HUES6 (cell line): ENCODE results near the gene CFP.

Experiments
- H3K27ac ChIP-seq: 2 replicates; pipeline ENCODE4 v1.7.0; 2013; ENCODE audit warnings: low read depth, mild to moderate bottlenecking, low read length, inconsistent platforms
- H3K27me3 ChIP-seq: 2 replicates; pipeline ENCODE4 v1.6.1; 2013; ENCODE audit warnings: low read length; ENCODE audit not compliant: control insufficient read depth, insufficient read depth
- H3K36me3 ChIP-seq: 2 replicates; pipeline ENCODE4 v1.6.1; 2013; ENCODE audit warnings: low read length; ENCODE audit not compliant: control insufficient read depth, insufficient read depth
- H3K4me1 ChIP-seq: 2 replicates; pipeline ENCODE4 v1.6.1; 2013; ENCODE audit warnings: low read length; ENCODE audit not compliant: control insufficient read depth, insufficient read depth
- H3K4me3 ChIP-seq: 2 replicates; pipeline ENCODE4 v1.5.1; 2013; ENCODE audit warnings: low read depth, low read length
- H3K9ac ChIP-seq: one replicate; pipeline ENCODE4 v1.6.1; 2013; ENCODE audit warnings: mild to moderate bottlenecking, low read length
- H3K9me3 ChIP-seq: 2 replicates; pipeline ENCODE4 v1.6.1; 2013; ENCODE audit warnings: low read depth, low read length; ENCODE audit not compliant: control insufficient read depth, insufficient read depth

CFP gene

DNA sequence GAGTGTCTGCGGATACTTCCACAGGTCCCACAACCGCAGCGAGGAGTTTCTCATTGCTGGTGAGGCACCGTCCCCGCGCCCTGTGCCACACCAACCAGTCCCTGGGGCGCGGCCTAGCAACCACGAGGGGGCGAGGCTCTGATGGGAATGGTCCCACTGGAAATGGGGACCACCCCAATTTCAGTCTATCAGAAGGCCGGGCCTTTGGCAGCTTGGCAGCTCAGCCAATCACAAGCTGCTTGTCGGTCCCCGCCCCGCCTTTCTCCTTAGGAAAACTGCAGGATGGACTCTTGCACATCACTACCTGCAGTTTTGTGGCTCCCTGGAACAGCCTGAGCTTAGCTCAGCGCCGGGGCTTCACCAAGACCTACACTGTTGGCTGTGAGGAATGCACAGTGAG lies 44.5 kb downstream of the CFP start:
- Histone ChIP-seq H3K36me3 (peaks cover 10% of the 10 kb centered on the region; the same call in 1 of the 2 replicates), H3K9ac (no peak overlapping the region), H3K27ac (no peak overlapping the region), H3K4me3 (no peak overlapping the region), H3K9me3 (peaks cover 8% of the 10 kb centered on the region; the same call in 1 of the 2 replicates), H3K4me1 (peaks cover 7% of the 10 kb centered on the region; the same call in 1 of the 2 replicates), H3K27me3 (no peaks in the 10 kb centered on the region)

DNA sequence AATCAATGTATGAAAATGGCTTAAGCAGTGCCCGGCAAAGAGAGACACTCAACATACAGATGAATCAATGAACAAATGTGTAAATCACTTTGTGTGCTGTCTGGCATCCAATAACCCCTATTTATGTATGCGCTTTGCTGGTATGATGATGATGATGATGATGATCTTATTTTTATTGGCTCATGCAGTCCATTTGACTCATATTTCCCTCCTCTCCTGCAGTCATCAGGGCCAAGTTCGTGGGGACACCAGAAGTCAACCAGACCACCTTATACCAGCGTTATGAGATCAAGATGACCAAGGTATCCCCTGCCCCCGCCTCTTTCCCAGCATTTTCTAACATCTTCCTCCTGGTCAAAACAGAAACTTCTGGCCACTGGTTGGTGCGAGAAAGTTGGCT lies 45.0 kb downstream of the CFP start:
- H3K4me3 ChIP-seq = no peak overlapping the region
- no peak overlapping the region for H3K27ac ChIP-seq
- peaks cover 7% of the 10 kb centered on the region; the same call in 1 of the 2 replicates for H3K4me1 ChIP-seq
- peaks cover 10% of the 10 kb centered on the region; the same call in 1 of the 2 replicates for H3K36me3 ChIP-seq
- no peak overlapping the region for H3K9ac ChIP-seq
- H3K27me3 ChIP-seq = no peaks in the 10 kb centered on the region
- peaks cover 7% of the 10 kb centered on the region; the same call in 1 of the 2 replicates for H3K9me3 ChIP-seq

DNA sequence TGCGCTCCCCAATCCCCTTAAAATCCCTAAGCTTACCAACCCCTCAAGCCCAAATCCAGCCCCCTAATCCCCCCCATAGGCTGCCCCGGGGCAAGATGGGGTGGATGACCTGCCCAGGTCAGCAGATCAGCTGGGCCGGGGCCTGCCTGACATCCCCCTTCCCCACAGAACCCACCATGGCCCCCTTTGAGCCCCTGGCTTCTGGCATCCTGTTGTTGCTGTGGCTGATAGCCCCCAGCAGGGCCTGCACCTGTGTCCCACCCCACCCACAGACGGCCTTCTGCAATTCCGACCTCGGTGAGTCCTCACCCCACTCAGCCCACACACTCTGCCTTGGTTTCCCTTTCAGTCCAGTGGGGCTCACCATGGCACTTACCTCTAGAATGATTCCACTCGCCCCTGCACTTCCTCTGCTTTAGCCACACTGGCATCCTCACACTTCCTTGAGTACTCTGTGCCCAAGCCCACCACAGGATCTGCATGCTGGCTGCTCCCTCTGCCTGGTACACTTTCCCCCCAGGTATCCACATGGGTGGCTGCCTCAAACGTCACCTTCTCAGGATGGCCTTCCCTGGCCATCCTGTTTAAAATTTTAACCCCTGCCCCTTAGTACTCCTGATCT lies 46.4 kb downstream of the CFP start:
- Histone ChIP-seq H3K9me3 (peaks cover 7% of the 10 kb centered on the region; the same call in 1 of the 2 replicates), H3K27me3 (no peaks in the 10 kb centered on the region), H3K36me3 (peaks cover 10% of the 10 kb centered on the region; the same call in 1 of the 2 replicates), H3K27ac (no peak overlapping the region), H3K9ac (no peak overlapping the region), H3K4me1 (peaks cover 12% of the 10 kb centered on the region; the same call in 1 of the 2 replicates), H3K4me3 (peak overlapping the region; percentile 63; the same call in 1 of the 2 replicates)

DNA sequence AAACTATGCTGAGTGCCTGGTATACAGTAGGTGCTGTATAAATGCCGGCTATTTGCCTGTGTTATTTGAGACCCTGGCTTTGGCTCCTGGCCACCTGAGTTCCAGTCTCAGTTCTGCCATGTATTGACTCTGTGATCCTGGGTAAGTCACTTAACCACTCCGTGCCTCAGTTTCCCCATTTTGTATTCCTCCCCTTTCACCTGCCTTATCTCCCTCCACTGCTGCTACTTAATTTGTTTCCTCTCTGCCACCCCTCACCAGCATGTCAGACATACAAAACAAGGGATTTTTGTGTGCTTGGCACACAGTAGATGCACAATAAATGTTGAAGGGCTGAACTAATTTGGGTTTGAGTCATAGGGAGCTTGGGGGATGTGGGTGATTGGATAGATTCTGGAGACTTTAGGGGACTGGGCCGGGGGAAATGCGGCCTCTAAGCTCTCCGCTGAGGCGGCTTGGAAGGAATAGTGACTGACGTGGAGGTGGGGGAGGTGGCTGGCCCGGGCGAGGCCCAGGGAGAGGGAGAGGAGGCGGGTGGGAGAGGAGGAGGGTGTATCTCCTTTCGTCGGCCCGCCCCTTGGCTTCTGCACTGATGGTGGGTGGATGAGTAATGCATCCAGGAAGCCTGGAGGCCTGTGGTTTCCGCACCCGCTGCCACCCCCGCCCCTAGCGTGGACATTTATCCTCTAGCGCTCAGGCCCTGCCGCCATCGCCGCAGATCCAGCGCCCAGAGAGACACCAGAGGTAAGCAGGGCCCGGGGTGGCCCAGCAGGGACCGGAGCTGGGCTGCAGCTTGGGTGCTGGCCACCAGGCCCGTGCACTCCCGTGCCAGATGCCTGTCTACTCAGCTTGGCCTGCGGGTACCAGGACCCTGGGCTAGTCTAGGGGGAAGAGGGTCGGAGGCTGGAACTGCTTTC lies 47.7 kb downstream of the CFP start, which contains the start of gene TIMP1:
TIMP1 (plus strand) TSS at position 706 of the 917 bp plus-strand sequence. CDS start 980 bp downstream, outside the sequence.
- peaks cover 12% of the 10 kb centered on the region; the same call in 1 of the 2 replicates for H3K4me1 ChIP-seq
- H3K9ac ChIP-seq = peak within 1 kb of the TSS; percentile 69
- H3K36me3 ChIP-seq = peaks cover 9% of the 10 kb centered on the region; the same call in 1 of the 2 replicates
- H3K27me3 ChIP-seq = no peaks in the 10 kb centered on the region
- peaks cover 3% of the 10 kb centered on the region; the same call in 1 of the 2 replicates for H3K9me3 ChIP-seq
- H3K4me3 ChIP-seq = peak within 1 kb of the TSS; percentile 63
- H3K27ac ChIP-seq = no peak within 1 kb of the TSS

DNA sequence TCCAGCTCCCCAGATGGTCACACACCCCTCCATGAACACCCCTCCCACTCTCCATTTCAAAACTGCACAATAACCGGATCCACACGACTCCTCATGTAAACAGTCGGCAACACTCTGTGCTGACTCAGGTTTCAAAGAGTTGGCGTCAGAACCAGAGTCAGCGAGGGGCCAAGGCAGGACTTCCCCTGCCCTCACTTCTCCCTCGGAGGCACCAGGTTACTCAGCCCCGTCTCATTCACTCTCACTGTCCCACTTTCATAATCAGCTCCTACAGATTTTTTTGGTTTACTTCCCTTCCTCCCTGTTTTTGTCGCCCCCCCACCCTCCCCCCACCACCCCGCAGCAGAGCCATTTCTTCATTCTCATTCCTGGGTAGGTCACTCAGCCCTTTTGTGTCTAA lies 50.2 kb downstream of the CFP start:
- no peak overlapping the region for H3K4me3 ChIP-seq
- no peak overlapping the region for H3K27ac ChIP-seq
- no peaks in the 10 kb centered on the region for H3K27me3 ChIP-seq
- H3K9me3 ChIP-seq = peaks cover 6% of the 10 kb centered on the region; the same call in 1 of the 2 replicates
- H3K4me1 ChIP-seq = peaks cover 17% of the 10 kb centered on the region; the same call in 1 of the 2 replicates
- H3K36me3 ChIP-seq = no peaks in the 10 kb centered on the region
- H3K9ac ChIP-seq = no peak overlapping the region

DNA sequence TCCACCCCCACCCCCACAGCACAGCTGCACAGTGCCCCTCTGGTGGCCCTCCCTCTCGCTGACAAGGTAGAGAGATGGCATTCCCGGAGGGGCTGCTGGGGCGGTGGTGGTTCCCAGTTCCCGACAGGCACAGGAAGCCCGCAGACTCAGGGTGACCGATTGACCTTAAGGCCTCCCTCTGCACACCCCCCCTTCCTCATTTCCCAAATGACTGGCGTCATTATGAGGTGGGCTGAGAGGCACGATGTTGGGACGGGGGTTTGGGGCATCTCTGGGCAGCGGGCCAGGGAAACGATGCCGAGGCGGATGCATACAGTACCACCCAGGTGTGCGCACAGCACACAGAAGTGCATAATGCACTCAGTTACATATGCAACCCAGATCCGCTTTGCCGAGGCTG lies 51.0 kb downstream of the CFP start:
- H3K9ac ChIP-seq = no peak overlapping the region
- H3K27me3 ChIP-seq = no peaks in the 10 kb centered on the region
- H3K27ac ChIP-seq = no peak overlapping the region
- H3K4me3 ChIP-seq = no peak overlapping the region
- H3K9me3 ChIP-seq = peaks cover 6% of the 10 kb centered on the region; the same call in 1 of the 2 replicates
- H3K4me1 ChIP-seq = peaks cover 19% of the 10 kb centered on the region; the same call in 1 of the 2 replicates
- H3K36me3 ChIP-seq = no peaks in the 10 kb centered on the region

DNA sequence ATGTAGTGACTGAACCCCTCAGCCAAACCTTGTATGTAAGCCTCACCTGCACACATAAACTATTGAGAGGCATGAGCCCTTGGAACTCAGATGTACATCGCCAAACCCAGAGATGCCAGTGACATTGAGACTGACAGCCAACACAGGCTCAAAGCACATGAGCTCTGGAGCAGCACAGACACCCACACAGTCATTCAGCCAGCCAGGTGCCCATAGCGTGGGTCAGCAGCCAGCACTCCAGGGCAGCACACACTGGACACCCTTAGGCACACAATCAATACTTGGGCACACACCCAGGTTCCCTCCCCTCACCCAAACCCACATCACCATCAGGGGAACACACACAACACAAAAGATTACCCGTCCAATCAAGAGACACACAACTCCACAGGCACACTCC lies 51.8 kb downstream of the CFP start:
- H3K27ac ChIP-seq = no peak overlapping the region
- H3K9ac ChIP-seq = no peak overlapping the region
- no peaks in the 10 kb centered on the region for H3K27me3 ChIP-seq
- no peak overlapping the region for H3K4me3 ChIP-seq
- peaks cover 26% of the 10 kb centered on the region for H3K4me1 ChIP-seq
- H3K9me3 ChIP-seq = peaks cover 10% of the 10 kb centered on the region; the same call in 1 of the 2 replicates
- H3K36me3 ChIP-seq = no peaks in the 10 kb centered on the region

DNA sequence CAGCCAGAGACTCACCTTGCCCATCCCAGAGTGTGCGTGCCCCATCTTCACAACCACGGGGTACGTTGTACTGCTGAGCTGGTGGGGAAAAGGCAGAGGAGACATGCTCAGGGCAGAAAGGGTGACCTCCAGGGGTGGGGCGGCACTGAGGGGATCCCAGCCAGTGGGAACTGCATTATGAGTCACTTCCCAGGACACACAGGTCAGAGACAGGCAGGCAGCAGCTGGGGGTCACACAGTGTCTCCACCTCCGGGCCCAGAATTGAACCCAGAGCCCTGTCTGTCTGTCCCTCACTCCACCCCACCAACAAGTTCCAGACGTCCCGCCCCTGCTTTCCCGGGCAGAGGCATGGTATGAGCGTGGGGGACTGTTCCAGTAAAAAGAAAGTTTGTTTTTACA lies 52.3 kb downstream of the CFP start:
- Histone ChIP-seq H3K36me3 (no peaks in the 10 kb centered on the region), H3K27ac (no peak overlapping the region), H3K4me1 (peaks cover 31% of the 10 kb centered on the region), H3K9ac (no peak overlapping the region), H3K9me3 (peaks cover 12% of the 10 kb centered on the region; the same call in 1 of the 2 replicates), H3K27me3 (no peaks in the 10 kb centered on the region), H3K4me3 (no peak overlapping the region)

DNA sequence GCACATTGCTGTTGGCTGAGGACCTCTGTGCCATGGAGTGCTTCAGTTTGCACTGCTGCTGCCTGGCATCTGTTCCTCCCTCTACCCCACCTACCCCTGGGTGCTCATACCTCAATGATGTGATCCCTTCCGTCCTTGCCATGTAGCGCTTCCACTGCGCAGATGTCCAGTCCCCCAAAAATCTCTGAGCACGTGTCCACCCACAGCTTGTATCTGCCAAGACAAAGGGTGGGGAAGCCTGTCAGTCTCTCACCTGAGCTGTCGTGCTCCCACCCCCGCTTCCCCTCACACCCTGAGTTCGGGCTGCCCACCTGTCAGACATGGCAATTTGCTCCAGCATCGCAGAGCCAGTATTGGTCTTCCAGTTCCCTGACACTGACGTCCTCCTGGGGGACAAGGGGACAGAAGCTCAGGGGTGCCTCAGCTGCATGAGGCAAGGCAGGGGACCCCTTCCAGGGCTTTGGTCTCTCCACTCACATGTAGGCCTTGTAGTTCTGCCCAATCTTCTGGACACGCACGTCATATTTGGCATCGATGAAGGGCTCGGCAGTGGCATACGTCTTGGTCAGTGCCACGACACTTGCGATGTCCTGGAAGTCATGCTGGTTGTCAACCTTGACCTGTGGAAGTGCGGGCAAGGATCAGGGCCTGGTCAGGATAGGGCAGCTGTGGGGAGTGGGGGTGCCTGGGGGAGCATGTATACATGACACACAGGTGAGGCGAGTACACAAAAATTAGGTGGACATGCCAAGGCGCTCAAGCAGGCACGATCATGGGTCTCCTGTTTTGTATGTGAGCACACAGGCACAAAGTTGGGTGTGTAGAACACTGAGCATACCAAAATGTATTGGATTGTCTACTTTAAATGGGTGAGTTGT lies 53.5 kb downstream of the CFP start:
- peaks cover 28% of the 10 kb centered on the region for H3K4me1 ChIP-seq
- H3K27ac ChIP-seq = no peak overlapping the region
- H3K9me3 ChIP-seq = peaks cover 13% of the 10 kb centered on the region; the same call in 1 of the 2 replicates
- no peaks in the 10 kb centered on the region for H3K27me3 ChIP-seq
- peaks cover 8% of the 10 kb centered on the region for H3K36me3 ChIP-seq
- no peak overlapping the region for H3K9ac ChIP-seq
- no peak overlapping the region for H3K4me3 ChIP-seq
